DOHH2 (cell line): Measurements from ENCODE around the gene LOC128125822.
"Not testable (repeated sequence)": the region's sequence is repeated elsewhere in the genome, so short reads cannot be mapped to it uniquely, and the experiment has no call there.

ENCODE experiments used
- H3F3A ChIP-seq: fragments of 200-600 bp; sonication (generic), shearing (Covaris generic); 2 replicates; pipeline ENCODE4 v1.6.0; 2016; ENCODE audit warnings: antibody characterized with exemption, mild to moderate bottlenecking; ENCODE audit not compliant: control insufficient read depth, insufficient read depth
- H3K27ac ChIP-seq: fragments of 200-600 bp; sonication (generic); 2 replicates; pipeline ENCODE4 v1.5.1; 2014; ENCODE audit warnings: low read depth, mild to moderate bottlenecking, low read length, moderate library complexity
- H3K27me3 ChIP-seq: fragments of 200-600 bp; sonication (generic); 2 replicates; pipeline ENCODE4 v1.6.1; 2014; ENCODE audit warnings: mild to moderate bottlenecking, low read length, mixed read lengths; ENCODE audit not compliant: control insufficient read depth
- H3K36me3 ChIP-seq: fragments of 200-600 bp; sonication (generic); 2 replicates; pipeline ENCODE4 v1.6.1; 2014; ENCODE audit warnings: mild to moderate bottlenecking, low read length, moderate library complexity, mixed read lengths; ENCODE audit not compliant: control insufficient read depth
- H3K4me1 ChIP-seq: fragments of 200-600 bp; sonication (generic); 2 replicates; pipeline ENCODE4 v1.6.1; 2014; ENCODE audit warnings: mild to moderate bottlenecking, low read length, mixed read lengths; ENCODE audit not compliant: control insufficient read depth
- H3K4me2 ChIP-seq: fragments of 200-600 bp; sonication (generic); 2 replicates; pipeline ENCODE4 v1.6.0; 2014; ENCODE audit warnings: mild to moderate bottlenecking, low read length, moderate library complexity
- H3K4me3 ChIP-seq: fragments of 200-600 bp; sonication (generic); 2 replicates; pipeline ENCODE4 v1.5.1; 2014; ENCODE audit warnings: mild to moderate bottlenecking, low read length, mixed read lengths
- H3K79me2 ChIP-seq: fragments of 200-600 bp; sonication (generic); 2 replicates; pipeline ENCODE4 v1.6.1; 2014; ENCODE audit warnings: mild to moderate bottlenecking, low read length, mixed read lengths; ENCODE audit not compliant: control insufficient read depth
- H3K9me2 ChIP-seq: fragments of 200-600 bp; sonication (generic); replicated peaks from 2 replicates; pipeline ENCODE4 v1.6.1; 2014; ENCODE audit warnings: mild to moderate bottlenecking, low read length, mixed read lengths; ENCODE audit not compliant: control insufficient read depth
- H3K9me3 ChIP-seq: fragments of 200-600 bp; sonication (generic); 2 replicates; pipeline ENCODE4 v1.6.1; 2014; ENCODE audit warnings: antibody characterized with exemption, low read length, mixed read lengths; ENCODE audit not compliant: control insufficient read depth, insufficient read depth
- H4K20me1 ChIP-seq: fragments of 200-600 bp; sonication (generic); 2 replicates; pipeline ENCODE4 v1.6.0; 2014; ENCODE audit warnings: low read depth, mild to moderate bottlenecking, antibody characterized with exemption, low read length, moderate library complexity; ENCODE audit not compliant: control insufficient read depth, insufficient read depth
- EZH2phosphoT487 ChIP-seq: fragments of 200-600 bp; sonication (generic); IDR thresholded peaks from 2 replicates; pipeline ENCODE4 v1.6.1; 2017; ENCODE audit warnings: borderline replicate concordance, mild to moderate bottlenecking, antibody characterized with exemption, low read length, moderate library complexity, mixed read lengths
- TF ChIP-seq, protein P1 (sequence below): fragments of 200-600 bp; sonication (generic); IDR thresholded peaks from one replicate; pipeline ENCODE4 v1.5.1; 2014; ENCODE audit warnings: antibody characterized with exemption, mild to moderate bottlenecking, low read depth, low read length; ENCODE audit not compliant: poor library complexity, severe bottlenecking

Gene LOC128125822

DNA sequence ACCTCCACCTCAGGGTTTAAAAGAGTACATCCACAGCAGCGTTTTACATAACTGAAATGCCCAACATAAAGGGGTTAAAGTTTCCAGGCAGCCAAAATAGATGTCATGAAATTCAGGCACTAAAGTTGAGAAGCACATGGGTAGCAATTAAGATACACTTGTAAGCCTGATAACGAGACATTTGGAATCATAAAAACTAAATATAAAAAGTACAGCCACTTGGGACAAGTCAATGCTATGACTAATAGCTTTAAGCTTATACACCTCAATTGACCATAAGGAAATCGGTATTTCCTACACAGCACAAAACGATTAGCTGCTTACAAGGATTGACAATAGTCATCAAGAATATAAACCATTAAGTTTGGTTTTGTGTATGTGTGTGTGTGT lies 11.8 kb downstream of the LOC128125822 start:
- peaks cover 38% of the 10 kb centered on the region for H3K36me3 ChIP-seq
- no peak overlapping the region for H3K4me2 ChIP-seq
- no peak overlapping the region for H3K27ac ChIP-seq
- peaks cover 30% of the 10 kb centered on the region for H3F3A ChIP-seq
- H3K9me3 ChIP-seq, result no peaks in the 10 kb centered on the region
- no peaks in the 10 kb centered on the region for H3K79me2 ChIP-seq
- no peaks in the 10 kb centered on the region for H4K20me1 ChIP-seq
- no peaks in the 10 kb centered on the region for H3K27me3 ChIP-seq
- TF ChIP-seq, protein P1, sequence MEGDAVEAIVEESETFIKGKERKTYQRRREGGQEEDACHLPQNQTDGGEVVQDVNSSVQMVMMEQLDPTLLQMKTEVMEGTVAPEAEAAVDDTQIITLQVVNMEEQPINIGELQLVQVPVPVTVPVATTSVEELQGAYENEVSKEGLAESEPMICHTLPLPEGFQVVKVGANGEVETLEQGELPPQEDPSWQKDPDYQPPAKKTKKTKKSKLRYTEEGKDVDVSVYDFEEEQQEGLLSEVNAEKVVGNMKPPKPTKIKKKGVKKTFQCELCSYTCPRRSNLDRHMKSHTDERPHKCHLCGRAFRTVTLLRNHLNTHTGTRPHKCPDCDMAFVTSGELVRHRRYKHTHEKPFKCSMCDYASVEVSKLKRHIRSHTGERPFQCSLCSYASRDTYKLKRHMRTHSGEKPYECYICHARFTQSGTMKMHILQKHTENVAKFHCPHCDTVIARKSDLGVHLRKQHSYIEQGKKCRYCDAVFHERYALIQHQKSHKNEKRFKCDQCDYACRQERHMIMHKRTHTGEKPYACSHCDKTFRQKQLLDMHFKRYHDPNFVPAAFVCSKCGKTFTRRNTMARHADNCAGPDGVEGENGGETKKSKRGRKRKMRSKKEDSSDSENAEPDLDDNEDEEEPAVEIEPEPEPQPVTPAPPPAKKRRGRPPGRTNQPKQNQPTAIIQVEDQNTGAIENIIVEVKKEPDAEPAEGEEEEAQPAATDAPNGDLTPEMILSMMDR, result no peak
- no peak for TF ChIP-seq EZH2phosphoT487
- H3K4me1 ChIP-seq, result peaks cover 6% of the 10 kb centered on the region
- no peak overlapping the region for H3K4me3 ChIP-seq
- no peaks in the 10 kb centered on the region for H3K9me2 ChIP-seq

DNA sequence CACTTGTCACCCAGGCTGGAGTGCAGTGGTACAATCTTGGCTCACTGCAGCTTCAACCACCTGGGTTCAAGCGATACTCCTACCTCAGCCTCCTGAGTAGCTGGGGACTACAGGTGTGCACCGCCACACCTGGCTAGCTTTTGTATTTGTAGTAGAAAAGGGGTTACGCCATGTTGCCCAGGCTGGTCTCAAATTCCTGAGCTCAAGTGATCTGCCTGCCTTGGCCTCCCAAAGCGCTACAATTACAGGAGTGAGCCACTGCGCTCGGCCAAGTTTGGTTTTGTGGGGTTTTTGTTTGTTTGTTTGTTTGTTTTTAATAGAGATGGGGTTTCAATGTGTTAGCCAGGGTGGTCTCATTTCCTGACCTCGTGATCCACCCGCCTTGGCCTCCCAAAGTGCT lies 12.3 kb downstream of the LOC128125822 start:
- Histone ChIP-seq H3K27ac (no peak overlapping the region), H3K27me3 (no peaks in the 10 kb centered on the region), H3F3A (peaks cover 28% of the 10 kb centered on the region), H3K9me3 (no peaks in the 10 kb centered on the region), H3K9me2 (no peaks in the 10 kb centered on the region), H3K4me1 (peaks cover 6% of the 10 kb centered on the region), H3K79me2 (no peaks in the 10 kb centered on the region), H4K20me1 (no peaks in the 10 kb centered on the region), H3K4me2 (no peak overlapping the region), H3K36me3 (peaks cover 34% of the 10 kb centered on the region), H3K4me3 (no peak overlapping the region)
- TF ChIP-seq, protein P1, result no peak
- TF ChIP-seq EZH2phosphoT487, result no peak

GRCh38 chr6:63585652-63586051 lies 13.4 kb downstream of the LOC128125822 start:
- H3K27ac ChIP-seq, H3K27me3 ChIP-seq, H4K20me1 ChIP-seq, H3K9me2 ChIP-seq, H3K79me2 ChIP-seq, H3K4me3 ChIP-seq, H3K4me2 ChIP-seq, H3K9me3 ChIP-seq, H3K4me1 ChIP-seq: not testable (repeated sequence)
- peaks cover 23% of the 10 kb centered on the region for H3K36me3 ChIP-seq
- peaks cover 26% of the 10 kb centered on the region for H3F3A ChIP-seq

- Histone ChIP-seq H3K36me3 (no peaks in the 10 kb centered on the region), H4K20me1 (no peaks in the 10 kb centered on the region), H3K79me2 (no peaks in the 10 kb centered on the region), H3K4me1 (peaks cover 6% of the 10 kb centered on the region), H3K9me2 (no peaks in the 10 kb centered on the region), H3F3A (peaks cover 2% of the 10 kb centered on the region; the same call in 1 of the 2 replicates), H3K4me2 (no peak overlapping the region), H3K4me3 (no peak overlapping the region), H3K27me3 (no peaks in the 10 kb centered on the region), H3K9me3 (no peaks in the 10 kb centered on the region), H3K27ac (no peak overlapping the region)
- no peak for TF ChIP-seq EZH2phosphoT487
- TF ChIP-seq, protein P1, result no peak
Measured at GRCh38 chr6:63589952-63590411, 17.7 kb downstream of the LOC128125822 start.
